Measurements from ENCODE around the gene TRABD2A. TPM values are rescaled to one million over a fixed set of nuclear protein-coding genes. Genes with fewer than 3 reads are reported as not detected.

Gene TRABD2A
- total and polyA plus RNA-seq, 9 of the 15 experiments (the other 6 are each of a cell fraction or from before 2014, with no cell fraction given): 0.07 to 0.45 (median 0.25) TPM

GRCh38 chr2:84815146-84815545, 65.7 kb downstream of the TRABD2A start:
- Histone ChIP-seq H3K9me3 (replicated peaks; ENCODE audit: control insufficient read depth, insufficient read depth, low read depth, low read length) (no peaks in the 10 kb centered on the region), H3K36me3 (ENCODE audit: control insufficient read depth, insufficient read depth, low read length) (no peaks in the 10 kb centered on the region), H2AFZ (ENCODE audit: low read depth, low read length) (no peak overlapping the region), H3K27ac (ENCODE audit: extremely low read depth, low read depth, low read length) (no peak overlapping the region), H3K4me1 (replicated peaks in 1 of 2; ENCODE audit: control insufficient read depth in 2 of 2, insufficient read depth in 2 of 2, low read length in 2 of 2) (no peaks in the 10 kb centered on the region), H3K79me2 (ENCODE audit: control insufficient read depth, insufficient read depth, low read length) (no peaks in the 10 kb centered on the region), H3K9ac (ENCODE audit: insufficient read depth in 1 of 2, low read depth in 2 of 2, low read length in 2 of 2) (no peak overlapping the region), H3K4me2 (ENCODE audit: insufficient read depth, low read length) (no peak overlapping the region), H4K20me1 (replicated peaks; ENCODE audit: control insufficient read depth, insufficient read depth, low read length) (no peaks in the 10 kb centered on the region), H3K4me3 (no peak overlapping the region), H3K9me1 (ENCODE audit: control insufficient read depth, insufficient read depth, low read length) (no peaks in the 10 kb centered on the region), H3K27me3 (ENCODE audit: control insufficient read depth in 2 of 2, insufficient read depth in 2 of 2, low read length in 2 of 2) (peaks cover 5 to 20% of the 10 kb centered on the region in 2 experiments; a peak in 4 of 5 replicates)
- FAIRE-seq: no peak
- BruUV-seq (replicated peaks): no TSS peak
- ChIA-PET POLR2A (interaction anchor here (0.7 kb wide), 1 partner anchor 60 kb away, joined by 3 read pairs; no protein-coding TSS in a partner anchor), CTCF (ENCODE audit: low intra/inter-chr PET ratio) (no interaction called here)
- 0% methylated on average over 2 of the region's 3 CpGs for WGBS (ENCODE audit: insufficient coverage, low coverage, missing lambda C conversion rate)
- no peak for DNase-seq (ENCODE audit: extremely low read depth in 1 of 4, low spot score in 3 of 4)
- intact Hi-C loops (cut with micrococcal nuclease) (no loop called here), in situ Hi-C loops (cut with MboI) (no loop called here)
- no peak for TF ChIP-seq DPF2 (IDR thresholded peaks at IDR 0.05)
- TF ChIP-seq ZNF75A (CRISPR knock-in tag; IDR thresholded peaks at IDR 0.05): no peak
- TF ChIP-seq E2F3 (CRISPR knock-in tag; IDR thresholded peaks at IDR 0.05): no peak
- TF ChIP-seq RBFOX2 (IDR thresholded peaks at IDR 0.05; ENCODE audit: low read depth, low read length): no peak
- no peak for TF ChIP-seq ZHX1 (conservative IDR thresholded peaks at IDR 0.05; ENCODE audit: low read length)
- no peak for TF ChIP-seq ZNF311 (CRISPR knock-in tag; IDR thresholded peaks at IDR 0.05)
- ATAC-seq: no peak
